ENCODE data around the gene SBK1.
A peak's percentile ranks its signal among the peaks of the same experiment; 100 is the strongest.
"Not testable (repeated sequence)": the region's sequence is repeated elsewhere in the genome, so short reads cannot be mapped to it uniquely, and the experiment has no call there.

Gene SBK1

GRCh38 chr16:28338230-28338629 lies 45.9 kb downstream of the SBK1 start:
- not testable (repeated sequence) for DNase-seq

- not testable (repeated sequence) for DNase-seq
These were observed 70.3 kb downstream of the SBK1 start for GRCh38 chr16:28362600-28362999.

GRCh38 chr16:28363408-28363807 lies 71.1 kb downstream of the SBK1 start, which contains the start of gene NPIPB6:
TSS of gene NPIPB6 (minus strand) at chr16:28363508. CDS start at chr16:28362822, 686 bp downstream.
- DNase-seq: not testable (repeated sequence)

- DNase-seq: not testable (repeated sequence)
These were observed 72.2 kb downstream of the SBK1 start for GRCh38 chr16:28364268-28365173.

- peak; percentile 1 for DNase-seq
These were observed 75.6 kb downstream of the SBK1 start for GRCh38 chr16:28367926-28368325.
